Renal pelvis (tissue), 3 donors: ENCODE results near the gene PCTP. TPM values are rescaled to one million over a fixed set of nuclear protein-coding genes. Genes with fewer than 3 reads are reported as not detected.

Source experiments
- polyA plus RNA-seq, 3 donors: library from polyadenylated mRNA; unstranded; fragments of 120-200 nt; gene quantifications; one replicate each; pipeline ENCODE4 v1.2.1, GENCODE V29; 2013; ENCODE audit not compliant: insufficient read length in 3 of 3

Gene PCTP
- polyA plus RNA-seq, 3 donors = 31.6 to 32.8 (median 31.8) TPM

Other genes with a start within 250 kb of the PCTP start
- gene SMIM36, start 239.6 kb upstream of the PCTP start, polyA plus RNA-seq = under 1 TPM in 1 of 3 donors, not detected in 2; 0.14 TPM
- 10 to 100 TPM; 23.8 to 57.5 (median 52.3) TPM for gene TMEM100, start 28.2 kb upstream of the PCTP start, polyA plus RNA-seq